A549 (cell line): ENCODE measurements around the gene PKDCC. TPM values are rescaled to one million over a fixed set of nuclear protein-coding genes. Genes with fewer than 3 reads are reported as not detected.

ENCODE experiments used
- ATAC-seq, 2 experiments: fragments of 200-7000 bp in 1 of 2; fragments of >200 bp in 1 of 2; cut with Nextera tagmentation in 1 of 2; cut with Tn5 transposase in 1 of 2; 3 replicates each; pipeline versions ENCODE4 v1.8.0 to v1.9.1; 2018 to 2020; ENCODE audit warnings: mild to moderate bottlenecking in 1 of 2, moderate library complexity in 1 of 2
- CTCF ChIA-PET: fragments of 300-600 bp; sonication (Branson Sonifier 250); formaldehyde crosslinking; extraction: SDS; loops from one replicate; lab custom pipeline; 2021; ENCODE audit warnings: antibody characterized with exemption, inconsistent platforms; lab: Yijun Ruan, JAX
- POLR2A ChIA-PET: fragments of 350-600 bp; formaldehyde crosslinking; extraction: SDS; loops from one replicate; lab custom pipeline; 2021; ENCODE audit warnings: antibody characterized with exemption, inconsistent platforms; lab: Yijun Ruan, JAX
- DNase-seq, 2 experiments: peaks; one replicate each; pipeline versions ENCODE4 v3.0.0 to v3.0.0-alpha.2; 2011 to 2016; ENCODE audit warnings: low read depth in 1 of 2, low spot score in 1 of 2
- FAIRE-seq: peaks from 2 replicates; lab custom pipeline; 2011; peaks lifted over from hg19 to GRCh38; lab: Jason Lieb, UNC
- H3K27ac ChIP-seq, 2 experiments: fragments of >200 bp; sonication (Bioruptor Twin); formaldehyde crosslinking; 3 replicates each; pipeline ENCODE4 v1.5.1; 2016 to 2017
- H3K4me1 ChIP-seq: fragments of >200 bp; sonication (Bioruptor Twin); formaldehyde crosslinking; 3 replicates; pipeline ENCODE4 v1.6.1; 2016
- H3K4me2 ChIP-seq: fragments of >200 bp; sonication (Bioruptor Twin); formaldehyde crosslinking; 3 replicates; pipeline ENCODE4 v1.6.1; 2016
- H3K4me3 ChIP-seq: fragments of >200 bp; sonication (Bioruptor Twin); formaldehyde crosslinking; 3 replicates; pipeline ENCODE4 v1.5.1; 2016
- H3K9me3 ChIP-seq: fragments of >200 bp; sonication (Bioruptor Twin); formaldehyde crosslinking; 3 replicates; pipeline ENCODE4 v1.6.1; 2016
- ATOH8 ChIP-seq: fragments of 250-450 bp; sonication (Bioruptor Pico); IDR thresholded peaks from 2 replicates; pipeline ENCODE4 v1.5.0; 2020; ENCODE audit warnings: low read depth, mild to moderate bottlenecking, moderate library complexity
- CBX8 ChIP-seq: fragments of 200-600 bp; sonication (generic); IDR thresholded peaks from 2 replicates; pipeline ENCODE4 v1.6.1; 2016
- CHD2 ChIP-seq: fragments of 150-350 bp; IDR thresholded peaks from 2 replicates; pipeline ENCODE4 v1.6.1; 2014; ENCODE audit warnings: low read length; ENCODE audit not compliant: partially characterized antibody
- ELK1 ChIP-seq: fragments of 150-350 bp; IDR thresholded peaks from 2 replicates; pipeline ENCODE4 v1.6.1; 2014; ENCODE audit warnings: low read depth, mild to moderate bottlenecking, low read length
- HMGXB4 ChIP-seq: fragments of 250-450 bp; sonication (Bioruptor Pico); IDR thresholded peaks from 2 replicates; pipeline ENCODE4 v1.5.0; 2021; ENCODE audit warnings: mild to moderate bottlenecking, moderate library complexity, borderline replicate concordance
- JUN ChIP-seq, 2 experiments: fragments of >200 bp; sonication (Bioruptor Twin); formaldehyde crosslinking; IDR thresholded peaks; 2 replicates in 1 of 2; 3 replicates in 1 of 2; pipeline ENCODE4 v1.6.1; 2016 to 2017
- KDM1A ChIP-seq: fragments of 200-600 bp; sonication (generic); IDR thresholded peaks from 2 replicates; pipeline ENCODE4 v1.6.1; 2016; ENCODE audit warnings: low read depth, mild to moderate bottlenecking
- KDM5A ChIP-seq: fragments of 200-600 bp; sonication (generic); IDR thresholded peaks from 2 replicates; pipeline ENCODE4 v1.6.1; 2016; ENCODE audit warnings: antibody characterized with exemption, mild to moderate bottlenecking
- RAD21 ChIP-seq, 2 experiments: fragments of >200 bp in 1 of 2; sonication (Bioruptor Twin) in 1 of 2; formaldehyde crosslinking in 1 of 2; IDR thresholded peaks in 1 of 2; conservative IDR thresholded peaks in 1 of 2; 2 replicates in 1 of 2; 3 replicates in 1 of 2; pipeline ENCODE4 v1.6.1; 2012 to 2018; ENCODE audit warnings: inconsistent platforms in 1 of 2
- RARB ChIP-seq: fragments of 250-450 bp; sonication (Bioruptor Pico); IDR thresholded peaks from 2 replicates; pipeline ENCODE4 v1.8.0; 2021; ENCODE audit warnings: mild to moderate bottlenecking, moderate library complexity
- REST ChIP-seq: fragments of 200-600 bp; sonication (generic); IDR thresholded peaks from 2 replicates; pipeline ENCODE4 v1.6.1; 2016; ENCODE audit warnings: antibody characterized with exemption, mild to moderate bottlenecking, moderate library complexity
- RNF2 ChIP-seq: fragments of 200-600 bp; sonication (generic); IDR thresholded peaks from 2 replicates; pipeline ENCODE4 v1.6.1; 2016; ENCODE audit warnings: low read depth, mild to moderate bottlenecking, antibody characterized with exemption, moderate library complexity, borderline replicate concordance
- TFCP2L1 ChIP-seq: fragments of 250-450 bp; sonication (Bioruptor Pico); IDR thresholded peaks from 2 replicates; pipeline ENCODE4 v1.5.0; 2021; ENCODE audit warnings: mild to moderate bottlenecking
- WGBS: methylation state at CpG from one replicate; pipeline ENCODE4 v1.1.6; 2017; ENCODE audit errors: missing lambda C conversion rate; 5-methylcytosine and 5-hydroxymethylcytosine counted together
- polyA plus RNA-seq, 4 experiments: library from polyadenylated mRNA; depleted of rRNA in 3 of 4; stranded (reverse); fragments of >200 nt; fragmentation: RNase III in 1 of 4; extraction: RNeasy Plus Mini Kit Qiagen cat#74134 plus additional on column Dnase treatment in 1 of 4; gene quantifications; 2 replicates in 3 of 4; 3 replicates in 1 of 4; pipeline ENCODE4 v1.2.3, GENCODE V29; 2011 to 2017

Gene PKDCC
- polyA plus RNA-seq, 2 of the 4 experiments (the other 2 are of a cell fraction): 30.0 to 64.5 TPM

GRCh38 chr2:42059261-42059898 is 11.6 kb downstream of the PKDCC start:
- POLR2A ChIA-PET: no interaction called here
- WGBS: 89% methylated on average over 13 of the region's 13 CpGs
- Histone ChIP-seq H3K4me2 (no peak overlapping the region), H3K4me1 (peaks cover 67% of the 10 kb centered on the region), H3K4me3 (no peak overlapping the region), H3K27ac (peak overlapping the region in 1 of 2 experiments; percentile 67; a peak in 4 of 6 replicates), H3K9me3 (no peaks in the 10 kb centered on the region)
- FAIRE-seq (no peak), ATAC-seq (no peak), DNase-seq (no peak)
- CTCF ChIA-PET: interaction anchor here (0.9 to 8.6 kb wide), 4 partner anchors 9 to 361 kb away, joined by 3 to 65 read pairs (median 8); no protein-coding TSS in a partner anchor
- TF ChIP-seq KDM5A (no peak), RNF2 (no peak), TFCP2L1 (CRISPR knock-in tag) (no peak), CHD2 (no peak), HMGXB4 (CRISPR knock-in tag) (no peak)

- CTCF ChIA-PET: interaction anchor here (1.2 to 8.6 kb wide), 3 partner anchors 127 to 206 kb away, joined by 3 to 65 read pairs (median 14); no protein-coding TSS in a partner anchor
- POLR2A ChIA-PET: no interaction called here
- TF ChIP-seq KDM1A: no peak
- TF ChIP-seq JUN (IDR thresholded peaks at IDR 0.05): peak in 1 of 2 experiments; percentile 33; a peak in 1 of 5 replicates
- TF ChIP-seq ELK1: no peak
- no peak for TF ChIP-seq RARB
- no peak for TF ChIP-seq REST
- peak in 1 of 2 experiments; percentile 27; a peak in 1 of 5 replicates for TF ChIP-seq RAD21 (conservative IDR thresholded peaks at IDR 0.05 in 1 of 2, IDR thresholded peaks at IDR 0.05 in 1 of 2)
- TF ChIP-seq ATOH8 (CRISPR knock-in tag): no peak
- TF ChIP-seq CBX8: no peak
Measured at GRCh38 chr2:42060028-42060427, 12.2 kb downstream of the PKDCC start.

More at GRCh38 chr2:42060028-42060427, 12.2 kb downstream of the PKDCC start:
- no peak for ATAC-seq
- Histone ChIP-seq H3K4me2 (no peak overlapping the region), H3K27ac (peak overlapping the region in 1 of 2 experiments; percentile 67; a peak in 4 of 6 replicates), H3K4me1 (peaks cover 67% of the 10 kb centered on the region), H3K9me3 (no peaks in the 10 kb centered on the region), H3K4me3 (no peak overlapping the region)
- DNase-seq: no peak
- WGBS: 90% methylated on average over 8 of the region's 8 CpGs
- FAIRE-seq: no peak
